WTC11 (cell line): ENCODE measurements around the gene LAMTOR2.

Source experiments
- SOX15 ChIP-seq: fragments of 250-450 bp; sonication (Bioruptor Pico); IDR thresholded peaks from 2 replicates; pipeline ENCODE4 v1.9.0; 2021; ENCODE audit warnings: mild to moderate bottlenecking
- SP1 ChIP-seq: sonication (generic); formaldehyde crosslinking; conservative IDR thresholded peaks from 2 replicates; pipeline ENCODE4 v1.8.1; 2022; ENCODE audit warnings: missing genetic modification reagents
- ZNF121 ChIP-seq: sonication (generic); formaldehyde crosslinking; IDR thresholded peaks from 2 replicates; pipeline ENCODE4 v1.8.0; 2023; ENCODE audit warnings: missing genetic modification reagents
- TF ChIP-seq, protein P1 (sequence below): fragments of 200-600 bp; IDR thresholded peaks from 2 replicates; pipeline ENCODE4 v1.8.0; 2022; ENCODE audit warnings: antibody characterized with exemption
- TF ChIP-seq, protein P2 (sequence below): sonication (generic); formaldehyde crosslinking; IDR thresholded peaks from 2 replicates; pipeline ENCODE4 v1.8.0; 2023; ENCODE audit warnings: missing genetic modification reagents
- TF ChIP-seq, protein P3 (sequence below): sonication (generic); formaldehyde crosslinking; IDR thresholded peaks from 2 replicates; pipeline ENCODE4 v1.8.1; 2022; ENCODE audit warnings: low read depth, missing genetic modification reagents, borderline replicate concordance

DNA sequence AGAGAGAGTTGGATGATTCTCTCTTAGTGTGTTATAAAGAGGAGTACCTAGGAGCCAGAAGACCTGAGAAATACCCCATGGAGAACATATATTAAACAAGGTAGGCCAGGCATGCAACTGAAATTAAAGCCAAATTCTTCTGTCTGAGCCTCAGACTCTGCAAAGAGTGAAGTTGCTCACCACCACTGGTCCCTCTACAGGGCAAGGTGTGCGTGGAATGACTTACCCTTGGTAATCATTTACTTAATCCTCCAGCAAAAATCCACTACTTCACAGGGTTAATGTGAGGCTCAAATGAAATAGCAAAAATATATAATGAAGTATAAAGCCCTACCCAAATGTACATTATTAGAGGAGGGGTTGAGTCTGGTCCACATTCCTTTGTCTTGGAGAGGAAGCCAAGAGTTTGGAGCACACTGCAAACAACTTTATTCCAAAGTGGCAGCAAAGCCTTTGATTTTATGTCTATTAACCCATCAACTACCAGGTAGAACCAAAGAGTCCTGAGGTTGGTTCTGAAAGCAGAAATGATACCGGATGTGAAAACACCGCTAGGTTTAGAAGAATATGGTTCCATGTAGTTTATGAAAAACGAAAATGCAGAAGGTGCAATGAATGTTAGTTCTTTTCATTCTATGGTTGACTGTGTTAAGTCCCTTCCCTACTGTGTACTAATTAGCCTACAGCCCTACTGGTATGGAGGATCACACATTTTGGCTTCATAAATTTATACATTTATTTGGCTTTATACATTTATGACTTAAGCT is 42.3 kb upstream of the LAMTOR2 start:
- TF ChIP-seq, protein P1, sequence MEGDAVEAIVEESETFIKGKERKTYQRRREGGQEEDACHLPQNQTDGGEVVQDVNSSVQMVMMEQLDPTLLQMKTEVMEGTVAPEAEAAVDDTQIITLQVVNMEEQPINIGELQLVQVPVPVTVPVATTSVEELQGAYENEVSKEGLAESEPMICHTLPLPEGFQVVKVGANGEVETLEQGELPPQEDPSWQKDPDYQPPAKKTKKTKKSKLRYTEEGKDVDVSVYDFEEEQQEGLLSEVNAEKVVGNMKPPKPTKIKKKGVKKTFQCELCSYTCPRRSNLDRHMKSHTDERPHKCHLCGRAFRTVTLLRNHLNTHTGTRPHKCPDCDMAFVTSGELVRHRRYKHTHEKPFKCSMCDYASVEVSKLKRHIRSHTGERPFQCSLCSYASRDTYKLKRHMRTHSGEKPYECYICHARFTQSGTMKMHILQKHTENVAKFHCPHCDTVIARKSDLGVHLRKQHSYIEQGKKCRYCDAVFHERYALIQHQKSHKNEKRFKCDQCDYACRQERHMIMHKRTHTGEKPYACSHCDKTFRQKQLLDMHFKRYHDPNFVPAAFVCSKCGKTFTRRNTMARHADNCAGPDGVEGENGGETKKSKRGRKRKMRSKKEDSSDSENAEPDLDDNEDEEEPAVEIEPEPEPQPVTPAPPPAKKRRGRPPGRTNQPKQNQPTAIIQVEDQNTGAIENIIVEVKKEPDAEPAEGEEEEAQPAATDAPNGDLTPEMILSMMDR = no peak
- TF ChIP-seq SOX15 (CRISPR knock-in tag) (no peak), ZNF121 (no peak), SP1 (CRISPR knock-in tag) (no peak)
- TF ChIP-seq, protein P2, sequence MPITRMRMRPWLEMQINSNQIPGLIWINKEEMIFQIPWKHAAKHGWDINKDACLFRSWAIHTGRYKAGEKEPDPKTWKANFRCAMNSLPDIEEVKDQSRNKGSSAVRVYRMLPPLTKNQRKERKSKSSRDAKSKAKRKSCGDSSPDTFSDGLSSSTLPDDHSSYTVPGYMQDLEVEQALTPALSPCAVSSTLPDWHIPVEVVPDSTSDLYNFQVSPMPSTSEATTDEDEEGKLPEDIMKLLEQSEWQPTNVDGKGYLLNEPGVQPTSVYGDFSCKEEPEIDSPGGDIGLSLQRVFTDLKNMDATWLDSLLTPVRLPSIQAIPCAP (CRISPR knock-in tag) = no peak
- TF ChIP-seq, protein P3, sequence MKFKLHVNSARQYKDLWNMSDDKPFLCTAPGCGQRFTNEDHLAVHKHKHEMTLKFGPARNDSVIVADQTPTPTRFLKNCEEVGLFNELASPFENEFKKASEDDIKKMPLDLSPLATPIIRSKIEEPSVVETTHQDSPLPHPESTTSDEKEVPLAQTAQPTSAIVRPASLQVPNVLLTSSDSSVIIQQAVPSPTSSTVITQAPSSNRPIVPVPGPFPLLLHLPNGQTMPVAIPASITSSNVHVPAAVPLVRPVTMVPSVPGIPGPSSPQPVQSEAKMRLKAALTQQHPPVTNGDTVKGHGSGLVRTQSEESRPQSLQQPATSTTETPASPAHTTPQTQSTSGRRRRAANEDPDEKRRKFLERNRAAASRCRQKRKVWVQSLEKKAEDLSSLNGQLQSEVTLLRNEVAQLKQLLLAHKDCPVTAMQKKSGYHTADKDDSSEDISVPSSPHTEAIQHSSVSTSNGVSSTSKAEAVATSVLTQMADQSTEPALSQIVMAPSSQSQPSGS = no peak
